GM19193 (cell line): ENCODE data around the gene FASTK.
A peak's percentile ranks its signal among the peaks of the same experiment; 100 is the strongest.

Experiments used
- POLR2A ChIP-seq: IDR thresholded peaks from 4 replicates; pipeline ENCODE4 v1.6.1; 2011; ENCODE audit not compliant: insufficient read depth, insufficient read length; ENCODE audit errors: extremely low read depth

Gene FASTK

DNA sequence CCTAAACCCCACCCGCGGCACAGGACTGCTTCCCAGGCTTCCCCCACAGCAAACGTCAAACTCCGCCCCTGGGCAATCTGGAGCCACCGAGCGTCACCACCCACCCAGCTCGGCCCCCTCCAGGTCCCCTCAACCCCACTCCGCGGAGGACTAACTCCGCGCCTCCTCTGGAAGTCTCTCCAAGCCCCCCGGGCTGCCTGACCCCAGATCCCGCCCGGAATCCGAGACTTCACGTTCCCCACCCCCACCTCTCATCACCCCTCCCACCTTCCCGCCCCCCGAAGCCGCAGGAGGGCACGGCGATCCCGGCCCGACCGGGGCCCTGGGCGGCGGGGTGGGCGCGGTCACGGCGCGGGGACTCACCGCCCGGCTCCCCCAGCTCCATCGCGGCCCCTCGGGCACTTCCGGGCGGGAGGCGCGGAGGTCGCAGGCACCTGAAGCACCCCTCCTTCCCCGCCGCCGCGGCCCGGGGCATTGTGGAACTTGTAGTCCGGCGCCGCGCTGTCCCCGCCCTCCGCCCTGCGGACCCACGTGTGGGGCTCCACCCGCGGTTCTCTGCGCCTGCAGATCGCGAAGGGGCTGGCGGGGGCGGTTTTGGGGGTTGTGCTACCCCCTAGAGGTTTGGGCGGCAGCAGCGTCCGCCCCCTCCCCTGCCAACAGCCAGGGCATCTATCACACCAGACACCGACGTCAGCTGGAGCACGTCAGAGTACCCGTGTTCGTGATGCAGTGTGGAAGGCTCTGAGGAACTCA, 2.6 kb upstream of the FASTK start, which contains the start of gene TMUB1:
TSS of gene TMUB1 (minus strand) at position 423 of the 753 bp plus-strand sequence. CDS start 930 bp downstream, outside the sequence.
- peak; percentile 60 for TF ChIP-seq POLR2A

DNA sequence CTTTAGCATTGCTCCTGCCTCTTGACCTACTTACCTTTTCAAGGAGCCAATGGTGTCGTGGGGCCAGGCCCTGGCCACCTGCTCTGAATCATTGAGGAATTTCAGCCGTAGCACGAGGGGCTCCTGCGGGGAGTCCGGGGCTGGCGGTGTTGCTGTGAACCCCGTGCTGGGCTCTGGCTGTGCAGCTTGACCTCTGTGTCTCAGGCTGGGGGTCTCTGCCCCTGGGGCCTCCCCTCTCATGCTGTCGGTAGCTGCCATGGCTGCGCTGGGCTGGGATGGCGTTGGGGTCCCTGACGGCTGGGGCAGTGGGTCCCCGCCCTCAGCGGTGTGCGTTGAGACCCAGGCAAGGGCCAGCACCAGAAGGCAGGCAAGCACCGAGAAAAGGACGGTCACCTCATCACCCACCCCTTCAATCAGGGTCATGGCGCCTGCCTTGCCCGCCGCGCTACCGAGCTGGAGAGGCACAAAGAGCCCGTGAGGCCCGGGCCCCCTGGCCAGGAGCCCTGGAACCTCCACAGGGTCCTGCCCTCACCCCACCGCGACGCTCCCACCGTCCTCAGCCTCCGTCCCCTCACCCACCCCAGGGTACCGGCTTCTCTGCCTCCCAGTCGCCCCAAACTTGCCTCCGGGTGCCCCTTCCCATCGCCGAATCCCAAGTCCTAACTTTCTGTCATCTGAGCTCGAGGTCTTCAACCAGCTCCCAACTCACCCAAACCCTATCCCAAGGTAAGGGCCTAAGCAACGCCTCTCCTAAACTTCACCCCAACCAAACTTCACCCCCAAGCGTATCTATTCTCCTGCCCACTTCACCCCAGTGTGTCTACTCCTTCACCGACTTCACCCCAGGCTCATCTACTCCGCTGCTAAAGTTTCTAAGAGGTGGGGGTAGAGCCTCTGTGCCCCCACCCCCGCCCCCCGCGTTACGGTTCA, 1.8 kb upstream of the FASTK start:
- no peak for TF ChIP-seq POLR2A

DNA sequence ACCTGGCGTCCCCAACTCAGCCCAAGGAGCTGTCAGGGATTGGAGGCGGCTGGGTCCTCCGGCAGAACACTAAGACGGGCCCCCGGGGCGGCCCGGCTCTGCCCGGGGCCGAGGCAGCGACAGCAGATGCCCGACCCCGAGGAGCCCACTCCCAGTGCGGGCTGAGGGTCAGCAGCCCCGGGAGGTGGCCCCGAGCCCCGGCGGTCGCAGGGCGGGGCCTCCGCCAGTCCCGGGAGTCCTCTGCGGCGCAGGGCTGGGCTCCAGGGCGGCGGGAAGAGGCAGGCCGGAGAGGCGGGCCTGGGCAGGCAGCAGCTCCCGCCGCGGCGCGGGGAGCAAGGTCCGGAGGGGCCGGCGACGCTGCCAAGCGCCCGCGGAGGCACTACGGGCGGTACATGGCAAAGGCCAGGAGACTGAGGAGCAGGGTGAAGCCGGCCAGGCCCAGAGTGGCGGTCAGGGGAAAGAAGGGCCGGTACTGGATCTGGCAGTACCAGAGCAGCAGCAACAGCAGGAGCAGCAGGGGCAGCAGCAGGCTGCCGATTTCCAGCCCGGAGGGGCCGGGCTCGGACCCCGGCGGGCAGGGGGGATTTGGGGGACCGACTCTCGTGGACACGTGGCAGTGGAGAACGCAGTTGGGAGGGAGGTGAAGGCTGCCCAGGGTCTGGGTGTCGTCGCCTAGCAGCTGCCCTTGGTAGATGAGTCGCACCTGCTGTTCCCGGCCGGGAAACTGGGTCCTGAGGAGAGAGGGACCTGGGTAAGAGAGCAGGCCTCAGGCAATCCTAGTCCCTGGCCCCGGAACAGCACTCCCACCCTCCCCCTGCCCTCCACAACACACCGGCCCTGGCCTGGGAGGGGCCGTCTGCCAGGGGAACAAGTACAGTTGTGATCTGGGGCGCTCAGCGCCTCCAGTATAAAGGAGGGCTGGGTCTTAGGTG, 827 bp upstream of the FASTK start:
- TF ChIP-seq POLR2A: no peak

DNA sequence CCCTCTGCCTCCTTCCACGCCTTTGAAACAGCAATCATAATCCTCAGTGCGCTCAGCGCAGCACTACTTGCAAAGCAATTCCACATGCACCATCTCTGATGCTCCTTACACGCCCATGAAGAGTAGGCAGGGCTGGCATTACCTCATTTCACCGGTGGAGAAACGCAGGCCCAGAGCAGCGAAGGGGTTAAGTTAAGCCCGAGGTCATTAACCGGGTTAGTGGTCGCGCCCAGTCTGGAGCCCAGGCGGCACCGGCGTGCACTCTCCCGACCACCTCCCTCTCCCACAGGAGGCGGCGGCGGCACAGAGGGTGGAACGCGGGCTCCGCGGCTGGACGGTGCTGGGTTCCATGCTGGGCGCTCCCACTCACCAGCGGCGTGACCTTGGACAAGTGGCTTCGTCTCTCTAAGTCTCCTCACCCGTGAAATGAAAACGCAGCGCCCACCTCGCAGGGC, 515 bp downstream of the FASTK start:
- TF ChIP-seq POLR2A: no peak

DNA sequence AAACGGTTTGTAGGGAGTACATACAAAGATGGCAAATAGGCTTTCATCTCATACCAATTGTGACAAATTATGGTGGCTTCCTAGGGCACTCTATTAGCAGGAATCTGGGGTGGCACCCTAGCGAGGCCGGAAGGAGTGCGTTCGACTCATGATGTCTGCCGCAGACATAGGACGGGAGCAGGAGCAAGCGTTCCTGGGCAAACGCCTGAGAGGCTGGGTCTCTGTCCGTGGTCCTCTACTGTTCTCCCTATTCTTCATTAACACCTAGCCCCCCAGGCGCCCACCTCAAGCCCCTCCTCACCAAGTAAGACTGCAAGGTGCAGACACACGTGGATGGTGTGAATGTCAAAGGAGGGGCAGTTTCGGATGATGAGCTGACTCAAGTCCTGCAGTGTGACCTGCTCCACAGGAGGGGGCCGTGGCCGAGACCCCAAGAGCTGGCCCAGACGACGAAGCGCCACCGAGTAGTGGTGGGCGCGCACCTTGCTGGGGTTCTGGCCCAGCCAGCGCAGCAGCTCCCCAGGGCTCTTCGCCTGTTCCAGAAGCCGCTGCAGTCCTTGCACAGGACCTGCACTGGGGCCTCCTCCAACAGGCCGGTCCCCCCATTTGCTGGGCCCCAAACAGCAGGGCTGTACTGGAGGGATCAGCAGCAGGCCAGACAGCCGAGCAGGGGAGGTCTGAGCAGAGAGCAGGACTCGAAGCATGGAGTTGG, 1.3 kb downstream of the FASTK start:
- TF ChIP-seq POLR2A: no peak

DNA sequence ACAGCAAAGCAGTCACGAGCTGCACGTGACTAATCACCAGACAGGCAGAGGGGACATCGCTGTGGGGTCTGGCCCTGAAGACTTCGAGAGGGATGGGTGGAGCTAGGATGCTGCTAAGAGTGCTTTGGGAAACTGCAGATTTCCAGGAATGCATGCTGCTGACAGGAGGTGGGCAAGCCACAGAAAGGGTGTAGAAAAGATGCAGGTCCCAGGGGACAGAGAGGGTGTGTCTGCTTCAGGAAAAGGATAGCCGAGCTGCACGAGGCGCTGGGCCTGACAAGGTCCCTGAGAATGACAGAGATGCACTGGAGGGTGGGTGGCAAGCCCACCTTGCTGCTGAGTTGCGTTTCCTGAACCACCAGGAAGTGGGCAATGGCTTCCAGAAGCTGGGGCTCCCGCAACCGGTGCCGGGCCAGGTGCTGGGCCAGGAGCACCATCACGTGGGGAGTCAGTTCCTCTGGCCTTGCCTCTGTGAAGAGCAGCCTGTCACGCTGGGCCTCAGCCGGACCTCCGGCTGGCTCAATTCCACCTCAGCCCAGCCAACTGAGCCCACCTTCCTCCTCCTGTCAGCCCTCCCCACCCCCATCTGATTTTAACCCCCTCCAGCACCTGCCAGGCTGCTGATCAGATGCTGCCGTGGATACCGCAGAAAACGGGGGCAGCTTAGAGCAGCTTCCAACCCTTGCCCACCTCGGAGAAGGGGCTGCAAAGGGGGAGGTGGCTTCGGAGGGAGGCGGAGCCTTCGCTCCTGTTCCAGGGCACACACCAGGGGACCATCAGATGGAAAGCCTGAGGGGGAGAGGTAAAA, 2.2 kb downstream of the FASTK start:
- TF ChIP-seq POLR2A: peak; percentile 33

DNA sequence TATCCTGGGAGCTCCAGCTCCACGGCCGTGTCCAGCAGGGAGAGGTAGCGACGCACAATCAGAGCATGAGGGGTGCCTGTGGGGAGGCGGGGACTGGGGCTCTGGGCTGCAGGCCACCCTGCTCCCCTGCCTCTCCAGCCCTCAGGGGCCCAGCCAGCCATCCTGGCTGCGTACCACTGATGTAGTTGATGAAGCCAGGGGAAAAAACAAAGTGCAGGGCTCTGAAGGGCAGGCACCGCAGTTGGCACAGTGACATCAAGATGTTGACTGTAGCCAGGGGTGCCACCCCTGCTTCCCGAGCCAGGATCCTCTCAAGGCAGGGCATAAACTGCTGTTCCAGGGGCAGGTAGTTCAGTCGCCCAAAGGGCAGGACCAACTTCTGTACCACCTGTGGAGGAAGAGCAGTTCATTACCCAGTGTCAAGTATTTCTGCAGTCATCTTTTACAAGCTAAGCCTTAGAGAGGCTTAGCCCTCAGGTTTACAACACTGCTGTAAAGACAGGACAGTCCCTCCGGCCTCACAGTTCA, 2.8 kb downstream of the FASTK start:
- TF ChIP-seq POLR2A: no peak

DNA sequence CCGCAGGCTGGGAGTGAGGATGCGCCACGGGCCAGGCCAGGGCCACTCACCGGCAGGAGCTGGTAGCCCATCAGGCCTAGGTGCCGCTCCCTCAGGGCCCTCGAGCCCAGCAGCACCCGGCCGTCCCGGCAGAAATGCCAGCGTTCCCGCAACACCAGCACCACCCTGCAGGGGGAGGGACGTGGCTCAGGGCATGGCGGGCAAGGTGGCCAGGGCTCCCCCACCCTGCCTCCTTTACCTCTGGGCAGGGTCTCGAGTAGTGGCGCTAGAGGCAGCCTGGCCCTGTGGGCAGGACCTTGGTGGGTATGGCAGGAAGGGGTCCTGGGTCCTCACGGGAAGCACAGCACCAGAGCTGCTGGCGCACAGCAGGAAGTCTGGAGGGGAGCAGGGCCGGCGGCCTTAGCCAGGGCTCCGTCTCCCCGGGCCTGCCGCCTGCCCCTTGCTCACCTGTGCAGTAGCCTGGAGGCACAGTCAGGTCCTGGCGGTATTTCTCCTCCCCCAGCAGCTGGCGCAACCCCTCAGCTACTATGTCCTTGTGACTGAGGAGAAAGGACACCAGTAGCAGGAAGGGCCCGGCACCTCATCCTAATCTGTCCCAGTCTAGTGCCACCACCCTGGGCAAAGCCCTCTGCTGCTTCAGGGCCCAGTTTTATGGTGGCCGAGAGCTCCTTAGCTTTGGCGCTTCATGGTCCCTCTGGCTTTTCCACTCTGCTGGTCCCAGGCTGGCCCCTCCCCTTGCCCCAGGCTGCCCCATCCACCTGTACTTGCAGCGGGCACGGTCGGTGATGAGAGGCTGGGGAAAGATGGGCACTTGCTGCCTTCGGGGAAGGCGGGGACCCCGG, 3.5 kb downstream of the FASTK start:
- no peak for TF ChIP-seq POLR2A

DNA sequence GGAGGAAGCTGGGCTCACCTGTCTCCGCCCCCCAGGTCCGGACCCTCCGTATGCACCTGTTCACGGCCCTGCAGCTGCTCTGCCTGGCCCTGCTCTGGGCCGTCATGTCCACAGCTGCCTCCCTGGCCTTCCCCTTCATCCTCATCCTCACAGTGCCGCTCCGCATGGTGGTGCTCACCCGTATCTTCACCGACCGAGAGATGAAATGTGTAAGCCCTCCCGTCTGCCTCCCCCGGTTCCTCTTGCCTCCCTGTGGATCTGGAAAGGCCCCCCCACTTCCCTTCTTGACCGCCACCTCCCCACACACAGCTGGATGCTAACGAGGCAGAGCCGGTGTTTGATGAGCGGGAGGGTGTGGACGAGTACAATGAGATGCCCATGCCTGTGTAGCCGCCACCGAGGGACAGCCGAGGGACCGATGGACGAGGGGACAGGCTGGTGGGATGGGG, 4.6 kb downstream of the FASTK start:
- TF ChIP-seq POLR2A: no peak

DNA sequence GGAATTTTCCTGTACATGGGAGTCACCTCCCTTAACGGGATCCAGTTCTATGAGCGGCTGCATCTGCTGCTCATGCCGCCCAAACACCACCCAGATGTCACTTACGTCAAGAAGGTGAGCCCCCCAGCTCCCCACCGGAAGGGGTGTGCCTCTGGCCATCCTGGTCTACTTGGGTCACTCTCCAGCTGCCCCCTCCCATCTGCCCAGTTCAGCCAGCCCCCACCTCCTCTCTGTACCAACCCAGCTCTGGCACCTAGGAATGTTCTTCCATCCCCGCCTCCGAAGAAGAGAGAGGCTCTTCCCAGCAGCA, 5.0 kb downstream of the FASTK start:
- TF ChIP-seq POLR2A: no peak

DNA sequence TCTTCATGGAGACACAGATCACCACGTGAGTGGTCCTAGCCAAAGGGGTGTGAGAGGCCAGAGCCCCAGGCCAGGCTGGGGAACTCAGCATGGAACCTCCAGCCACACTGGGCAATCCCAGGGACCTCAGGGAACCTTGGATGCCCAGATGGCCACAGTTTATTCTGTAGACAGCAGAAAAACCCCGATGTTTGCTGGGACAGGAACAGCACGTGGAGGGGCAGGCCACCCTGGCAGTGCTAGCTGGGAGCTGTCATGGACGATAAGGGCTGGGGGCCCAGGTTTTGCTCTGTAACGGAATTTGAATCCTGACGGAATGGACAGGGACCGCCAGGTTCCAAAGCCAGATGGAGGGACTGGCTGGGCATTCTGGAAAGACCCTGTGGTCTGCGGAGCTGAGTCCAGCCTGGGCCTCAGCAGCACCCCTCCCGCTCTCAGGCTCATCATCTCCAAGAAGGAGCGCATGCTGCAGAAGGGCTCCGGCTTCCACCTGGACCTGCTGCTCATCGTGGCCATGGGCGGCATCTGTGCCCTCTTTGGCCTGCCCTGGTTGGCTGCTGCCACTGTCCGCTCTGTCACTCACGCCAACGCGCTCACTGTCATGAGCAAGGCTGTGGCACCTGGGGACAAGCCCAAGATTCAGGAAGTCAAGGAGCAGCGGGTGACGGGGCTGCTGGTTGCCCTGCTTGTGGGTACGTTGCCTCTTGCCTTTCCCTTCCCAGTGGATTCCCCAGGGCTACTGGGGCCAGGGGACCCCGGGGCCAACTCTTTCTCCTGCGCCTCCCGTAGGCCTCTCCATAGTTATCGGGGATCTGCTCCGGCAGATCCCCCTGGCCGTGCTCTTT, 5.6 kb downstream of the FASTK start:
- no peak for TF ChIP-seq POLR2A
